ENCODE results near the gene CLK2.
"Not testable (repeated sequence)": the region's sequence is repeated elsewhere in the genome, so short reads cannot be mapped to it uniquely, and the experiment has no call there.

Gene CLK2

DNA sequence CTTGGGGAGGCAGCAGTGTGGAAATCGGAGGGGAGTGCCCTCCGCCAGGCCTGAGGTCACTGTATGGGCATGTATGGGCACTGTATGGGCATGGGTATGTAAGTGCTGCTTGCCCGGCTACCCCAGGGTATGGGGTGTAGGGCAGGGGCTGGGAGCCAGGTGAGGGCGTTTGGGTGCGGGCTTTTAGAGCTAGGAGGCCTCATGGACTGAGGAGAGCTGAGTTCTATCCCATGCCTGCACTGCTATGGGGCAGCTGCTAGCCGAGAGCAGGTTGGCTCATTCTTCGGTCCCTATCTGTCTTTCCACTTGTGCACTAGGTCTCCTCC lies 22.6 kb upstream of the CLK2 start:
- DNase-seq, result no peak

DNA sequence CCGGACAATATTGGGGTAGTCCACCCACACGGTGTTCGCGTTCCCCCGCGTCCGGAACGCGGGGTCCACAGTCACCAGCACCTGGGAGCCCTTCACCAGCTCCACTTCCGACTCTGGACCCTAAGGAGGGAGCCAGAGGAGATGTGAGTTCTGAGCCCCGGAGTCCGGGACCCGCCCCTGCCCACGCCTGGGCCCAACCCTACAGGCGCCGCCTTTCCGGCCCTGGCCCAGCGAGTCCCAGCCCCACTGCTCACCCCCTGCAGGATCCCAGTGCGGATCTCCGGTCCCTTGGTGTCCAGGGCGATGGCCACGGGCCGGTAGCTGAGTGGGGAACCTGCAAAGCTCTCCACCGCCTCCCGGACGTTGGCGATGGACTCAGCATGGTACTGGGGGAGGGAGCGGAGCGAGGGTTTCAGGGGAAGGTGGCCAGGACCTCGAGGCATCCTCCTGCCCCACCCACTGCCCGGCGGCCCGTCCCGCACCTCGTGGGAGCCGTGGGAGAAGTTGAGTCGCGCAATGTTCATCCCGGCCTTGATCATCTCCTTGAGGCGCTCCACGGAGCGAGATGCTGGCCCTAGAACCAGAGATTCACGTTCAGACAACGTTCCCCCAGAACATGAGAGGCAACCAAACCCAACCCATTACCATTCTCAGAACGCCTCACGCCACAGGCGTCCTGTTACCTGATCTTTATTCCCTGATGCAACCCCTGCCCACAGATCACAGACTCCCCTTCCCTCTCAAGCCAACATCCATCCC lies 22.1 kb upstream of the CLK2 start:
- no peak for DNase-seq

DNA sequence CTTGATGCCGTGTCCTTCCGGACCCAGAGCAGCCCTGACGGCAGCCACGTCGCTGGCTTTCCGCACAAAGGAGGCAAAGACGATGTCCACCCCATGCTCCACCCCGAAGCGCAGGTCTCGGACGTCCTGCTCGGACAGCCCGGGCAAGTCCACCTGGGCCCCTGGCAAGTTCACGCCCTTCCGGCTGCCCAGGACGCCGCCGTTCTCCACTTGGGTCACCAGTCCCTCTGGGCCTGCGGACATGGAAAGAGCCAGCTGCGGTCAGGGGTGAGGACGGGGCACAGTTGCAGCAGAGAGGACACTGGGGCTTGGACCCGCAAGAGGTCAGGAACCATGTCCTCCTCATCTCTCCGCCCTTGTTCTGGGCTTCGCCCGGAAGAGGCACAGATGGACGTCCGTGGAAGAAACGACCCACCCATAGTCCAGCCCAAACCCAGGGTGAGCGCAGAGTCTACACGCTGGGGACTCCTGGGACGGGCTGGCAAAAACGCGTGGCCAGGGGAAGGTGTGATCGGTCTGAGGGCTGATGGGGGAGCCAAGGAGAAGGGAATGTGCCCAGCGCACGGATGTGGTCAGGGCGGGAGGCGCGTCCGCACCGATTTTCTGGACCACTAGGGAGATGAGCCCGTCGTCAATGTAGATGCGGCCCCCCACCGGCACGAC lies 21.3 kb upstream of the CLK2 start:
- no peak for DNase-seq

DNA sequence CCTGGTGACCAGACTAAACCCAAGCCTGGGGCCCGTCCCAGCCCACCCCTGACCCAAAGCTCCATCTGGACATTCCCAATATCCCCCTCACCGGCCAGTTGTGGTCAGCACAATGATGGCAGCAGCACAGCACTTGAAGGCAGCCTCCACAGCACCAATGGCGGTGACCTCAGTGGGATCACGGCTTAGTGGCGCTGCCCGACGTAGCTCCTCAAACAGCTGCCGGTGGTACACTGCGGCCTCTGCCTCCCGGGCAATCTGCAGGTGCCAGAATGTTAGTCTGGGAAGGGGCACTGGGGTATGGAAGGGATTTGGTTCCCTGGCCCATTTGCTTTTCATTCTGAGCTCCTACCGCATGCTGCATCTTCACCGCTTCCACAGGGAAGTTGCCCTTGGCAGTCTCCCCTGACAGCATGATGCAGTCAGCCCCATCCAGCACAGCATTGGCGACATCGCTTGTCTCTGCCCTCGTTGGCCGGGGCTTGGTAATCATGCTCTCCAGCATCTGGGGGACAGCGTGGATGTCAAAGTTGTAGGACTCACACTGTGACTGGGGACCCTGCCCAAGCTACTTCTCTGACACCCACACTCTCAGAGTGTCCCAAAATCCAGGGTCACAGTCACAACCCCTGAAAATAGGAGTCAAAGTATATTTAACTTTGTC lies 19.9 kb upstream of the CLK2 start:
- no peak for DNase-seq

DNA sequence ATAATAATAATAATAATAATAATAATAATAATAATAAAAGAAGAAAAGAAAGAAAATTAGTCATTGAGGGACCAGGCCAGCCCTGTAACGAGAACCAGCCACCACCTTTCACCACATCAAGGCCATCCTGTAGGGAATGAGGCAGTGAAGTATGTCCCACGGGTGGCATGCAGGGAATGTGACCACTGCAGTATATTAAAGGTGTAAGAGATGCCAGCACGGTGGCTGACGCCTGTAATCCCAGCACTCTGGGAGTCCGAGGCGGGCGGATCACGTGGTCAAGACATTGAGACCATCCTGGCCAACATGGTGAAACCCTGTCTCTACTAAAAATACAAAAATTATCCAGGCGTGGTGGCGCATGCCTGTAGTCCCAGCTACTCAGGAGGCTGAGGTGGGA lies 17.7 kb upstream of the CLK2 start:
- DNase-seq, result not testable (repeated sequence)

DNA sequence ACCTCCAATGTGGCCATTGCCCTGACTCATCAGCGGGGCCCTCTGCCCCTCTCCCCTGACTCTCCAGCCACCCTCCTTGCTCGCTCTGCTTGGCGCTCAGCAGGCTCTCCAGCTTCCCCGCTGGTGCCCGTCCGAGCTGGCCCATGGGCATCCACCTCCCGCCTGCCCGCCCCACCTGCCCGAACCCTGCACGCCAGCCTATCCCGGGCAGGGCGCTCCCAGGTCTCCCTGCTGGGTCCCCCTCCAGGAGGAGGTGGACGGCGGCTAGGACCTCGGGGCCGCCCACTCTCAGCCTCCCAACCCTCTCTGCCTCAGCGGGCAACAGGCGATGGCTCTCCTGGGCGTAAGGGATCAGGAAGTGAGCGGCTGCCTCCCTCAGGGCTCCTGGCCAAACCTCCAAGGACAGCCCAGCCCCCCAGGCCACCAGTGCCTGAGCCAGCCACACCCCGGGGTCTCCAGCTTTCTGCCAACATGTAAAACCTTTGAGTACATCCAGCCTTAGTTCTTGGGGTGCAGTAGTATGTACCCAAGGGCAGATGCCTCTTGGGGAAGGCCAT lies 14.8 kb upstream of the CLK2 start:
- DNase-seq, result no peak

DNA sequence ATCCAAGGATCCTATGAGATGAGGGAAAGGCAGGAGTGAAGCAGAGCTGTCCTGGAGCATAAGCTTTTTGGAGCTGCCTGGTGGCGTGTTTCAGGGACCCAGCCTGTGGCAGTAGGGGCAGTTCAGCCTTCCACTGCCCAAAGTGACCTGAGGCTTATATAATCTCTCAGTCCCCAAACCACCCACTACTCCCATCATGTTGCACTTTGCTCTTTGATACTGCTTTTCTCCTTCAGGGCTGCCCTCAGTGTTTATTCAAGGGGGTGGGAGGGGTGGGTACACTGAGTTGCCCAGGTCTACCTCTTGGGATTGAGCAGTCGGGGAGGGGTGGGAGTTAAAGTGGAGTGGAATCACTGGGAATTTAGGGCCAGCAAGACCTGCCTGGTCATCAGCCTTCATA lies 13.2 kb upstream of the CLK2 start:
- no peak for DNase-seq

DNA sequence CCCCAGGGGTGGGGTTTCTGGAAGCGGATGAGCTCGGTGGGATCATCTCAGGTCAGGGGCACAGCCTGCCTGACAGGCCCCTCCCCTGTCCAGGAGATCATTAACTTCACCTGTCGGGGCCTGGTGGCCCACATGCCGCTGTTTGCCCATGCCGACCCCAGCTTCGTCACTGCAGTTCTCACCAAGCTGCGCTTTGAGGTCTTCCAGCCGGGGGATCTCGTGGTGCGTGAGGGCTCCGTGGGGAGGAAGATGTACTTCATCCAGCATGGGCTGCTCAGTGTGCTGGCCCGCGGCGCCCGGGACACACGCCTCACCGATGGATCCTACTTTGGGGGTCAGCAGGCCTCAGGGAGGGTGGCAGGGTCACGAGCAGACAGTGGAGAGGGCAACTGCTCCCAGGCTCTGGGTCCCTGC lies 12.3 kb upstream of the CLK2 start:
- no peak for DNase-seq

DNA sequence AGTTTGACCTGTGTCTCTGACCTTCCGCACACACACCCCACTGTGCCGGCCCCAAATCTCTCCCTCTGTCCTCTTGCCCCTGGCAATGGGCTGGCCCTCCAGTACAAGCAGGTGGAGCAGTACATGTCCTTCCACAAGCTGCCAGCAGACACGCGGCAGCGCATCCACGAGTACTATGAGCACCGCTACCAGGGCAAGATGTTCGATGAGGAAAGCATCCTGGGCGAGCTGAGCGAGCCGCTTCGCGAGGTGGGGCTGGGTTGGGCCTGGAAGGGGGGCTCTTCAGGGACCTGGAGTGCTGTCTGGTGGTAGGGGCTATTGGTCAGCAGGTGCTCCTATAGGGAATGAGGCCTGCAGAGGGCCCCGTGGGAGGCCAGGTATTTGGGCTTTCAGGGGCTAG lies 11.8 kb upstream of the CLK2 start:
- no peak for DNase-seq

DNA sequence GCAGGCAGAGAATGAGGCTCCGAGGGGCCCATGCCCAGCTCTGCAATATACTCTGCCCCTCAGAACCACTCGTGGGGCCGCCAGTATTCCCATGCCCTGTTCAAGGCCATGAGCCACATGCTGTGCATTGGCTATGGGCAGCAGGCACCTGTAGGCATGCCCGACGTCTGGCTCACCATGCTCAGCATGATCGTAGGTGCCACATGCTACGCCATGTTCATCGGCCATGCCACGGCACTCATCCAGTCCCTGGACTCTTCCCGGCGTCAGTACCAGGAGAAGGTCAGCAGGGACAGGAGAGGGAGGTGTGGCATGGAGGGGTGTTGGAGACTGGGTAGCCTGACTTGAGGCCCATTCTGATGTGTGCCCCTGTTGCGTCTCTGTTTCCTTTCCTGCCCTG lies 11.2 kb upstream of the CLK2 start:
- DNase-seq, result no peak

DNA sequence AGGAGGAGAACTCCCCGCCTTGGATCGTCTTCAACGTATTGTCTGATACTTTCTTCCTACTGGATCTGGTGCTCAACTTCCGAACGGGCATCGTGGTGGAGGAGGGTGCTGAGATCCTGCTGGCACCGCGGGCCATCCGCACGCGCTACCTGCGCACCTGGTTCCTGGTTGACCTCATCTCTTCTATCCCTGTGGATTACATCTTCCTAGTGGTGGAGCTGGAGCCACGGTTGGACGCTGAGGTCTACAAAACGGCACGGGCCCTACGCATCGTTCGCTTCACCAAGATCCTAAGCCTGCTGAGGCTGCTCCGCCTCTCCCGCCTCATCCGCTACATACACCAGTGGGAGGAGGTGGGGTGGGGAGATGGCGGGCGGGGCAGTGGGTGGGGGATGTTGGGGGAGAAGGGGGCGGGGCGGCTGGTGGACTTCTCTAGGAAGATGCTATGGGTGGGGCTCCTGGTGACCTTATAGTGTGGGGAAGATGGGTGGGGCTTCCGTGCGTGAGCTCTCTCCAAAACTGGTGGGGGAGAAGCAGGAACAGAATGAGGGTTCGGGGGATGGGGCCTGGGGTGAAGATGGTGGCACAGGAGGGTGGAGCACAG lies 9.3 kb upstream of the CLK2 start:
- no peak for DNase-seq

DNA sequence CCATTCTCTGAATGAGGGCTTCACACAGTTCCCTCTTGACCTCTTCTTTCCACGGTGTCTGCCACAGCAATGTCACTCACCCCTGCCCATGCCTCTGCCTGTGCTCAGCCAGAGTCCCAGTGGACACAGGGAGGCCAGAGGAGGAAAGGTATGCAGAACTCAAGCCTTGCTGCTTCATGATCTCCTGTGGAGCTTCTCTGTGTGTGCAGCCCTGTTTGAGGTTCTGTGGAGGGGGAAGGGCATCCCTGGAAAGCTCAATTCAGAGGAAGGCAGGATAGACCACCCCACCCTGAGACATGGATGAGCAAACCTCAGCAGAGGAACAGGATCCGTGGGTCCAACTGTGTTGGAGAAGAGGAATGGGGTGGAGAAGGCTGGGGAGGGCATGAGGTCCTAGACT lies 6.0 kb upstream of the CLK2 start:
- DNase-seq, result no peak

DNA sequence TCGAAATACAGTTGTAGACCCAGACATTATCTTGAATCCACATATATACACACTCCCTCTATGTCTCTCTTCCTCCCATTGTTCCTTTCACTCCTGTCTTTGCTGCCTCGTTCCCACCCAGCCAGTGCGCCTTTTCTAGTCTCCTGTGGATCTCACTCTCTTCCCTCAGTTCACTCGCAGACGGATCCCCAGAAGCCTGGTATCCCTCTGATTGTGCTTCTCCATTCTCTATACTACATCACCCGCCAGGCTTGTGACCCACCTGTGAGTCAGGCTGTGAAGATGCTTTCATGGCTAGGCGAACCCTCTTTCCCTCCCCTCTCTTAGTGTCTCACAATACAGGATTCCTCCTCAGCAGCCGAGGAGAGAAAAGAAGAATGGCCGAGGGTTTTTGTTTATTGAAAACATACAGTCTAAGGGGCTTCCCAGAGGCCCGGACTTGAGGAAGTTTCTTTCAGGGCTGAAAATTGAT lies 5.4 kb upstream of the CLK2 start:
- DNase-seq, result no peak

DNA sequence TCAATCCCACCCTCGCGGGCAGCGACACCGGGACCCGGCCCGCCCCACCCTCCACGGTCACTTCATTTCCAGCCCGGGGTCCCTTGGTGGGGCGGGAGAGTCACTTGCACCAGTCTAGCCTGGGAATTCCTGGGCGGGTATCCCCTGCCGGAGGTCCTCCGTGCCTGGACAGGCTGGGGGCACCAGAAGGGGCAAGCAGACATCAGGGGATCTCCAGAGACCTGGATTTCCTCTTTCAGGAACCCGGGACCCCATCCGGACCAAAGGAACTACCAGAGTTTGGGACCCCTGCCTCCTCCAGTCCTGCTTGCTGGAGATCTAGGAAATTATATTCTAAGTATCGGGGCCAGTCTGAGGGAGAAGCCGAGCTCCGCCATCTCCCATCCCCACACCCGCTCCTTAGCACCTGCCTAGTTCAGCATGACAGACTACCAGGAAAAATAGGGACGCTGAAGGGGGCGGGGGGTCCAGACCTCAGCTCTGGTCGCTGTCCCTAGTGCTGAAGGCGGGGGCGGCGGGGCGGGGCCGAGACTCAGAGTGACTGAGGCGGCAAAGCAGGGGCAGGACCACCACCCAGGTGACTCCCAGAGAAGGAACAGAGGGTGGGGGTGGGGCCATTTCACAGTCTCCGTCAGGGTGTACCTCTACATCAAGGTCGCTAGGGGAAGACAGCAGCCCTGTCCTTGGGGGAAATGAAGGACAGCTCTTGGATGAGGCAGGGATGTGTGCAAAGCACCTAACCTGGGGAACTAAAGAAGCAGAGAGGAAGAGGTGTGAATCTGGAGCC lies 4.8 kb upstream of the CLK2 start:
- peak; percentile 69 for DNase-seq

DNA sequence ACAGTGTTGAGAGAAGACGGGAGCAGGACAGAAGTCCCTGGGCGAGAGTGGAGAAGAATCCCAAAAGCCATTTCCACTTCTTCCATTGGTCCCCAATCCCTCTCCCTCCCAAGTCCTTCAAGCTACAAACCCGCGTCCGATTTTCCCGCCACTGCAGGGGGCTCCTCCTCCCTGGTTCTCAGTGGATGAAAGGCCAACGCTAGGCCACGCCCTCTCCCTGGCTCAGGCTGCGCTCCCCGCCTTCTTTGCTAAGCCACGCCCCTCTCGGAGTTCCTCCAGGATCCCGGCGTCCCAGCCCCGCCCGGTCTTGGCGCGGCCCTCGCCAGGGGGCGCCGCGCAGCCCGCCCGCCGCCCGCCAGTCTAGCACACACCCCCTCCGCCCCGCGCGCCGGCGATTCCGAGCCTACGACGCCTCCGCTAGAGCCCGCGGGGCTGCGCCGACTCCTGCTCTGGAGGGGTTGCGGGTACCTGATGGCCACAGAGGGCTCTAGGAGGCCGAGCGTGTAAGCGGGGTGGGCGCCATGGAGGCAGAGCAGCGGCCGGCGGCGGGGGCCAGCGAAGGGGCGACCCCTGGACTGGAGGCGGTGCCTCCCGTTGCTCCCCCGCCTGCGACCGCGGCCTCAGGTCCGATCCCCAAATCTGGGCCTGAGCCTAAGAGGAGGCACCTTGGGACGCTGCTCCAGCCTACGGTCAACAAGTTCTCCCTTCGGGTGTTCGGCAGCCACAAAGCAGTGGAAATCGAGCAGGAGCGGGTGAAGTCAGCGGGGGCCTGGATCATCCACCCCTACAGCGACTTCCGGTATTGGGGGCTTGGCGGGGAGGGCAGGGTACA lies 4.0 kb upstream of the CLK2 start, which contains the start of gene HCN3:
Gene HCN3 (plus strand): TSS at position 394 of the 832 bp plus-strand sequence. CDS start 128 bp downstream, at position 522.
- peak; percentile 91 for DNase-seq

DNA sequence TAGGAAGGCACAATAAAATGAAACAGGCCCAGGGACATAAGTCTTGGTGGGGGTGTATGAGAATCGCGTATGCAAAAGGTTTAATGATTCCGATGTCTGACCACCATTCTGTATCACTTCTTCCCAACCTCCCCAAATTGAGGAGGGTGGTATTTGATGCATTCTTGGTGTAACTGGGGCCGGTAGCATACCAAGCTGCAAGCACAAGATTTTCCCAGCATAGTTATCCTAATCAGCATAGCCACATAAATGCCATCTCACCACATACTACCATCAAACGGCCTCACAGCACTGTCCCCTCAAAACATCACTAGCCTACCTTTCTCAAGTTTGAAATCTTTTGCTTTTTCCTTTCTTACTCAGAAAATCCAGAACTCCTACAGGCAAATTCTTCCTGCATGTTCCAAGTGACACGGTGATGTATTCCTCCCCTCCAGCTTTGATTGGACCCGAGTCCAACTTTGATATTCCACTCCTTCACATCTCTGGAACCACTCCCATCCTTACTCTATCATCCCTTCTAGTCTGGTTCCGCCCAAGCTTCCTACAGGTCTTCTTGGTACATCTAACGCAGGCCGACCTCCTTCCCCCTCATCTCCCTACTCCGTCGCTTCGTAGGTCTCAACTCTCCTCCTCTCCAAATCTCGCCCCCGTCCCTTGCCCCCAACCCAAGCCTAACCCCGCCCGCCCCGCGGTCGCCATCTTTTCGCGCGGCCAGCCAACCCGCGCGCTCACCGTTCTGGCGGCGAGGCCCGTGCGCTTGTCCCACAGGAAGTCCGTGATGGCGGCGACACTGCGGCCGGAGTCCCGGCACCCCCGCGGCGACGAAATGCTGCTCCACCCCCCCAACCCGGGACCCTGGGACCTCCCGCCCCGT lies 600 bp downstream of the CLK2 start:
- no peak for DNase-seq

DNA sequence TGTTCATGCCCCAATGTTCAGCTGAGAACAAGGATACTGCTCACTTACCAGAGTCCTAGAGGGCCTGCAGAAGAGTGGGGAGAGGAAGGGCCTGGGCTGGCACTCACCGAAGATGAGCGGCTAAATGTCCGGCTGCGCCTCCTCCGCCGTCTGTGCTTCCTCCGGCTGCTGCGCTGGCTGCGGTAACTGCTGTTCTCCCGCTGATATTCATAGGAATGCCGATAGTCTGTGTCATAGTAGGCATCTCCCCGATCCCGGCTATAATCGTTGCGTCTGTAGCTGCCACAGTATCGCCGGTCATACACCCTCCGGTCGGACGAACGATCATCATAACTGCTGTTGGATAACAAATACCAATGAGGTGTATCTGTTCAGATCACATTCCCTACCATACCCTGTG lies 3.9 kb downstream of the CLK2 start:
- no peak for DNase-seq

DNA sequence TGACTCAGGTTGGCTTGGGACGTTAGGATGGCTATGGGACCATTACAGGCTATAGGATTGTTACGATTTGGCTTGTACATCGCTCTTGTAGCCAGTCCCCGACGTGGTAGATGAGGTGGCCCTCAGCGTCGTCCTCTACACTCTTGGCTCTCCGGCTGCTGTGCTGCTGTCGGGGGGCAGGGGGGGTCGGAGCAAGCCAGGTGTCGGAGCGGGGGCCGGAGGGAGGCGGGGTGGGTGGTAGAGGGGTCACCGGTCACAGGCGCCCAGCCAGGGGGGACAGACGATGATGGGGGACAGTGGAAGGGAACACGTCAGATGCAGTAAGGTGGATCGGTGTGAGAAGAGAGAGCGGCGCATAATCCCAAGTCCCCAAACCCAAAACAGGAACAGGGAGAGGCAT lies 4.7 kb downstream of the CLK2 start:
- no peak for DNase-seq

DNA sequence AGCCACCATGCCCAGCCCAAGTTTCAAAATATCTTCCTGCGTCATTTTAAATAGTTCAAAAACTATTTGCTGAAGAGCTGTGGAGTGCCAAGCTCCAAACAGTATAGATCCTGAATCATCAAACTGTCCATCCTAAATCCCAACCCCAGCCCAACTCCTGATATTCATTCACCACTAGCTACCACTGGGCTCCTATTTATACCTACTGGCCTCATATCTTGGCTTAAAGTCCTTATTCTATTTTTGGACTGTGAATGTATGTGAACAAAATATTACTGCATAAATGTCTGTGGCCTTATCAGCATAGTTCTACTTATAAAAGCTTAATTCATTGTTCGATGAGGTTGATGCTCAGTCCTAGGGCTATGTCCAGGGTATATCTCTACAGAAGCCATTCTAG lies 5.9 kb downstream of the CLK2 start:
- DNase-seq, result no peak

DNA sequence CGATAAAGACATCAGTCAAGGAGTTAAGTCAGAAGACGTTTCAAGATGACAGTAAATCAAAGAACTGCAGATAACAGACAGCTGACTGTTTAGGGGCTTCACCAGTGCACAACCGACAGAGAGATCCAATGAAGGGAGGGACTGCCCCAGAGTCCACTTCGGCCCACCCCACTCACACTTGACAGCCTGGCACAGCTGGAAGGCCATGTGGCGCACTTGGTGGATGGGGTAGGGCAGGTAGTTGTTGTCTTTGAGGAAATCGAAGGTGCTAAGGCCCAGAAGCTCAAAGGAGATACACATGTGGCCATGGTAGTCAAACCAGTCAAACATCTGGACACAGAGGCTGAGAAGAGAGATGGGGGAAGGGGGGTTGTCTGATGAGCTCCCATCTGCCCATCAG lies 6.8 kb downstream of the CLK2 start:
- no peak for DNase-seq

DNA sequence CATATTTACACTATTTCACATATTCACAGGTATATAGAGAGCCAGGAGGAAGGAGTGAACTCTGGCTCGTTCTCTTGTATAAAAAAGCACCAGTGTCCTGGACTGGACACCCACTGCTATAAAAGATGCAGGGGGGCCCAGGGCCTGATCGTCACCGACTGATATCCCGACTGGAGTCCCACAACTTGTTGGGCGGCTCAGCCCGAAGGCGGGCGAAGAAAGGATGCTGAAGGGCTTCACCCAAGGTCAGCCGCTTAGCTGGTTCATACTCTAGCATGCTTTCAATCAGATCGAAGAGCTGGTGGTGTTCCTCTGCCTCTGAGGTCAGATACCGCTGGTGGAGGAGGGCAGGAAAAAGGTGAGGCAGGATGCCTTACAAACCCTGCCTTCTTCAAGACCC lies 10.2 kb downstream of the CLK2 start:
- DNase-seq, result no peak
